OCI-LY7 (cell line): ENCODE measurements around the gene STARD3. TPM values are rescaled to one million over a fixed set of nuclear protein-coding genes. Genes with fewer than 3 reads are reported as not detected.

Source experiments
- BruUV-seq: library from RNA; stranded (reverse); fragments of 400-500 nt; replicated peaks from 2 replicates; lab custom pipeline; 2021; lab: Mats Ljungman, UMichigan
- CTCF ChIA-PET: fragments of 300-600 bp; sonication (Branson Sonifier 250); formaldehyde crosslinking; loops from one replicate; lab custom pipeline; 2022; ENCODE audit warnings: antibody characterized with exemption; ENCODE audit not compliant: unreplicated experiment; lab: Charles Lee
- POLR2A ChIA-PET: fragments of 300-600 bp; sonication (Branson Sonifier 250); formaldehyde crosslinking; loops from one replicate; lab custom pipeline; 2022; ENCODE audit warnings: antibody characterized with exemption; lab: Charles Lee
- DNase-seq: peaks from one replicate; pipeline ENCODE4 v3.0.0-alpha.2; 2015; ENCODE audit warnings: low spot score
- H2AFZ ChIP-seq: fragments of 200-600 bp; sonication (generic), shearing (Covaris generic); 2 replicates; pipeline ENCODE4 v1.6.1; 2014; ENCODE audit warnings: mild to moderate bottlenecking, antibody characterized with exemption, low read length, moderate library complexity
- H3K27ac ChIP-seq: fragments of 200-600 bp; sonication (generic); 2 replicates; pipeline ENCODE4 v1.5.1; 2014; ENCODE audit warnings: mixed run types, low read depth, mild to moderate bottlenecking, moderate library complexity, low read length, inconsistent platforms; ENCODE audit not compliant: poor library complexity, severe bottlenecking
- H3K36me3 ChIP-seq: fragments of 200-600 bp; sonication (generic); 2 replicates; pipeline ENCODE4 v1.6.1; 2014; ENCODE audit warnings: mild to moderate bottlenecking, antibody characterized with exemption, low read length, moderate library complexity, mixed read lengths; ENCODE audit not compliant: insufficient read depth
- H3K4me1 ChIP-seq: fragments of 200-600 bp; sonication (generic); 2 replicates; pipeline ENCODE4 v1.5.1; 2014; ENCODE audit warnings: mild to moderate bottlenecking, low read length; ENCODE audit not compliant: insufficient read depth, poor library complexity, severe bottlenecking
- H3K4me2 ChIP-seq: fragments of 200-600 bp; sonication (generic); 2 replicates; pipeline ENCODE4 v1.6.1; 2014; ENCODE audit warnings: mild to moderate bottlenecking, low read length
- H3K4me3 ChIP-seq: fragments of 200-600 bp; sonication (generic); 2 replicates; pipeline ENCODE4 v1.5.1; 2014; ENCODE audit warnings: mild to moderate bottlenecking, low read depth, low read length; ENCODE audit not compliant: poor library complexity, severe bottlenecking
- H3K79me2 ChIP-seq: fragments of 200-600 bp; sonication (generic); 2 replicates; pipeline ENCODE4 v1.6.1; 2016; ENCODE audit warnings: low read depth, mild to moderate bottlenecking, low read length, moderate library complexity, mixed read lengths; ENCODE audit not compliant: insufficient read depth
- H3K9me2 ChIP-seq: fragments of 200-600 bp; sonication (generic); 2 replicates; pipeline ENCODE4 v1.6.1; 2016; ENCODE audit warnings: mild to moderate bottlenecking, low read length, mixed read lengths; ENCODE audit not compliant: insufficient read depth
- H3K9me3 ChIP-seq: fragments of 200-600 bp; sonication (generic); 2 replicates; pipeline ENCODE4 v1.6.1; 2014; ENCODE audit warnings: mild to moderate bottlenecking, mixed run types, low read length, mixed read lengths
- H4K20me1 ChIP-seq: fragments of 200-600 bp; sonication (generic); 2 replicates; pipeline ENCODE4 v1.6.1; 2014; ENCODE audit warnings: mild to moderate bottlenecking, antibody characterized with exemption, low read length, moderate library complexity, mixed read lengths; ENCODE audit not compliant: insufficient read depth
- CTCF ChIP-seq: fragments of 200-600 bp; sonication (generic); conservative IDR thresholded peaks from 2 replicates; pipeline ENCODE4 v1.5.1; 2014; ENCODE audit warnings: mild to moderate bottlenecking, antibody characterized with exemption, low read length, moderate library complexity, mixed read lengths
- EZH2phosphoT487 ChIP-seq: fragments of 200-600 bp; sonication (generic); IDR thresholded peaks from 2 replicates; pipeline ENCODE4 v1.6.1; 2018; ENCODE audit warnings: low read depth, borderline replicate concordance, mild to moderate bottlenecking, mixed run types, antibody characterized with exemption, low read length, moderate library complexity, mixed read lengths
- intact Hi-C: fragments of 100-400 bp; cut with micrococcal nuclease; formaldehyde crosslinking; loops from one replicate; pipeline ENCODE4 v1.10.0; 2022; ENCODE audit not compliant: unreplicated experiment
- total RNA-seq, 2 experiments: library from RNA; depleted of rRNA in 1 of 2; stranded (reverse); fragments of >200 nt in 1 of 2; shearing (Covaris generic) in 1 of 2; gene quantifications; 2 replicates each; pipeline ENCODE4 v1.2.3, GENCODE V29; 2014 to 2022

Gene STARD3
- total RNA-seq, 2 experiments from 2014 or later = 36.5 to 54.2 TPM

GRCh38 chr17:39666231-39666600 lies 29.3 kb downstream of the STARD3 start:
- no TSS peak for BruUV-seq
- DNase-seq = no peak

GRCh38 chr17:39666601-39667261 lies 29.8 kb downstream of the STARD3 start:
- Histone ChIP-seq H3K9me2 (no peaks in the 10 kb centered on the region), H3K4me3 (no peak overlapping the region), H4K20me1 (no peaks in the 10 kb centered on the region), H3K79me2 (no peaks in the 10 kb centered on the region), H3K9me3 (no peaks in the 10 kb centered on the region), H3K27ac (no peak overlapping the region), H3K4me1 (no peaks in the 10 kb centered on the region), H3K4me2 (no peak overlapping the region), H2AFZ (no peak overlapping the region), H3K36me3 (peaks cover 7% of the 10 kb centered on the region; the same call in 1 of the 2 replicates)
- intact Hi-C loops = no loop called here
- no TSS peak for BruUV-seq
- TF ChIP-seq EZH2phosphoT487 (no peak), CTCF (no peak)
- ChIA-PET CTCF (interaction anchor here (0.5 kb wide), 1 partner anchor 14 kb away, joined by 4 read pairs; no protein-coding TSS in a partner anchor), POLR2A (no interaction called here)
- no peak for DNase-seq

More at GRCh38 chr17:39666231-39666600, 29.3 kb downstream of the STARD3 start:
- H3K36me3 ChIP-seq = peaks cover 11% of the 10 kb centered on the region; the same call in 1 of the 2 replicates
- no peak overlapping the region for H3K4me3 ChIP-seq
- no peaks in the 10 kb centered on the region for H3K9me2 ChIP-seq
- no peak overlapping the region for H3K4me2 ChIP-seq
- no peaks in the 10 kb centered on the region for H3K4me1 ChIP-seq
- intact Hi-C loops = no loop called here
- no peak for TF ChIP-seq CTCF
- TF ChIP-seq EZH2phosphoT487 = no peak
- H3K9me3 ChIP-seq = no peaks in the 10 kb centered on the region
- CTCF ChIA-PET = interaction anchor here (0.5 kb wide), 1 partner anchor 14 kb away, joined by 4 read pairs; no protein-coding TSS in a partner anchor
- no peak overlapping the region for H3K27ac ChIP-seq
- H2AFZ ChIP-seq = no peak overlapping the region
- H4K20me1 ChIP-seq = no peaks in the 10 kb centered on the region
- POLR2A ChIA-PET = no interaction called here
- no peaks in the 10 kb centered on the region for H3K79me2 ChIP-seq
